Bronchial epithelial cell (primary cell): ENCODE results near the gene UPB1. TPM values are rescaled to one million over a fixed set of nuclear protein-coding genes. Genes with fewer than 3 reads are reported as not detected.

Experiments used
- DNase-seq: peaks from one replicate; pipeline ENCODE4 v3.0.0-alpha.2; 2010; ENCODE audit warnings: low read depth
- FAIRE-seq: peaks from 2 replicates; lab custom pipeline; 2011; peaks lifted over from hg19 to GRCh38; lab: Jason Lieb, UNC
- H3K27me3 ChIP-seq: 2 replicates; pipeline ENCODE4 v1.5.1; 2011; ENCODE audit warnings: low read length; ENCODE audit not compliant: control insufficient read depth, insufficient read depth
- H3K36me3 ChIP-seq: 2 replicates; pipeline ENCODE4 v1.5.1; 2011; ENCODE audit warnings: low read length; ENCODE audit not compliant: control insufficient read depth, insufficient read depth
- H3K4me3 ChIP-seq: 2 replicates; pipeline ENCODE4 v1.5.1; 2011; ENCODE audit warnings: mild to moderate bottlenecking, low read depth, low read length, control low read depth
- total RNA-seq: library from RNA; depleted of rRNA; stranded (reverse); fragments of >200 nt; gene quantifications from 2 replicates; pipeline ENCODE4 v1.2.1, GENCODE V29; 2014
- TF ChIP-seq, protein P1 (sequence below): IDR thresholded peaks from 2 replicates; pipeline ENCODE4 v1.5.1; 2011; ENCODE audit warnings: mild to moderate bottlenecking, moderate library complexity, low read length, control low read depth, inconsistent platforms; ENCODE audit not compliant: insufficient read depth, severe bottlenecking

The UPB1 gene
- total RNA-seq, 1 donor from 2014 or later: not detected

DNA sequence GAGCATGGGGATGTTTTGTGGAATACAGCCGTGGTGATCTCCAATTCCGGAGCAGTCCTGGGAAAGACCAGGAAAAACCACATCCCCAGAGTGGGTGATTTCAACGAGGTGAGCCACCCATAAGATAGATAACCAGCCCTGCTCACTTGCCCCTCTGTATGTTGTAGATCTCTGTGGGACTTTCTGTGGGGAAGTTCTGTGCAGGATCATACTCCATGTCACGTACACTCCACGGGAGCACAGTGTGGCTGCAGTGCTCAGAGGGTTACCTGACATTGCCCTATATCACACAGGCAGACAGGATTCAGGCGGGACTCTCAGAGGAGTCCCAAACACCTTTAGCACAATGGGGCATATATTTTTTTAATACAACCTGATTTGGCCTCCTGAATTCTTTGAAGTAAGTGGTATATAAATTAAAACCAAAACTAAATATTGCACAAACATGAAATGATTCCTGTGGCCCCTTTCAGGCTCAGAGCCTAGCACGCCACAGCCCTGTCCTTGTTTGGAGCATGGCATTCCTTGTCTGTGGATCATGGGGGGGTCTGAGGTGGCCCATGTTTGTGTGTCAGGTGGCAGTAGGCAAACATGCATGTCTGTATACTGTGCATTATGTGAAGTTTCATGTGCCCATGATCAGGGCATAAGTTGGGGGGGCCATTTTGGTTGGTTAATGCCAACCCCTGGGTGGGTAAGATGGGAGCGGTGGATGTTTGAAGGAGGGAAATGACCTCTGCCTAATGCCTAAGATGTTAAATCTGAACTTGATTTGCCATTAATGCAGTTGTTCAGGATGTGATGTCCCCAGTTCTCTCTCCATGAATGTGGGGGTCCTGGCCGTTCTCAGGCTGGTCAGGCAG is 18.5 kb downstream of the UPB1 start:
- FAIRE-seq (peak; percentile 40), DNase-seq (no peak)
- Histone ChIP-seq H3K4me3 (no peak overlapping the region), H3K27me3 (peaks cover 11% of the 10 kb centered on the region), H3K36me3 (no peaks in the 10 kb centered on the region)
- TF ChIP-seq, protein P1, sequence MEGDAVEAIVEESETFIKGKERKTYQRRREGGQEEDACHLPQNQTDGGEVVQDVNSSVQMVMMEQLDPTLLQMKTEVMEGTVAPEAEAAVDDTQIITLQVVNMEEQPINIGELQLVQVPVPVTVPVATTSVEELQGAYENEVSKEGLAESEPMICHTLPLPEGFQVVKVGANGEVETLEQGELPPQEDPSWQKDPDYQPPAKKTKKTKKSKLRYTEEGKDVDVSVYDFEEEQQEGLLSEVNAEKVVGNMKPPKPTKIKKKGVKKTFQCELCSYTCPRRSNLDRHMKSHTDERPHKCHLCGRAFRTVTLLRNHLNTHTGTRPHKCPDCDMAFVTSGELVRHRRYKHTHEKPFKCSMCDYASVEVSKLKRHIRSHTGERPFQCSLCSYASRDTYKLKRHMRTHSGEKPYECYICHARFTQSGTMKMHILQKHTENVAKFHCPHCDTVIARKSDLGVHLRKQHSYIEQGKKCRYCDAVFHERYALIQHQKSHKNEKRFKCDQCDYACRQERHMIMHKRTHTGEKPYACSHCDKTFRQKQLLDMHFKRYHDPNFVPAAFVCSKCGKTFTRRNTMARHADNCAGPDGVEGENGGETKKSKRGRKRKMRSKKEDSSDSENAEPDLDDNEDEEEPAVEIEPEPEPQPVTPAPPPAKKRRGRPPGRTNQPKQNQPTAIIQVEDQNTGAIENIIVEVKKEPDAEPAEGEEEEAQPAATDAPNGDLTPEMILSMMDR: no peak

- FAIRE-seq (no peak), DNase-seq (no peak)
- no peak overlapping the region for H3K4me3 ChIP-seq
- H3K36me3 ChIP-seq: no peaks in the 10 kb centered on the region
- TF ChIP-seq, protein P1: no peak
- H3K27me3 ChIP-seq: peaks cover 11% of the 10 kb centered on the region
Observed at GRCh38 chr22:24514241-24515026, 19.3 kb downstream of the UPB1 start.

DNA sequence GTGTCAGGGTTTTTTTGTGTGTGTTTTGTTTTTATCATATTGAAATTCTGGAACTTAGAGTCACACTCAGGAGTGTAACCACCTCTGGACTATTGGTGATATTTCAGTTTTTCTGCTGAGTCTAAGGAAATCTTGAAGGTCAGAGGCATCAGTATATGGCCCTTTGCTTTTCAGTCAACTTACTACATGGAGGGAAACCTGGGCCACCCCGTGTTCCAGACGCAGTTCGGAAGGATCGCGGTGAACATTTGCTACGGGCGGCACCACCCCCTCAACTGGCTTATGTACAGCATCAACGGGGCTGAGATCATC is 19.9 kb downstream of the UPB1 start:
- no peak for FAIRE-seq
- no peaks in the 10 kb centered on the region for H3K36me3 ChIP-seq
- DNase-seq: no peak
- no peak overlapping the region for H3K4me3 ChIP-seq
- TF ChIP-seq, protein P1: no peak
- peaks cover 11% of the 10 kb centered on the region for H3K27me3 ChIP-seq

DNA sequence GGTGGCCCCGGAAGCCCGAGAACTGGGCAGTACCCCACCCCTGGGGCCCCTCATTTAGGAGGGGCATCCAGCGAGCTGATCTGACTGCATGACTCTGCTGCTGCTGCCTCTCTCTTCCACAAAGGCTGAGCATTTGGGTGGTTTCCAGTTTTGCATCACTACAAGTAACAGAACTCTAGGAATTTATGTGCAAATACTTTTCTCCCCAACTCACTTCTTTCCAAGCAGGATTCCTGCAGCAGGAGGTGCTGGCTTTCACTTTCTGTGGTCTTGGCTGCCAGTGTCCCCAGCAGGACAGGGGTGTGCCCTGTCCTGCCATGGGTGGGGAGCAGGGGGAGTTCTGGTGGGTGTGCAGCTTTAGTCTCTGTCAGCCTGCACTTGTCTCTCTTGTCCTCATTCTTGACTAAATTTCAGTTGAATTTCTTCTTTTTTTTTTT is 21.2 kb downstream of the UPB1 start:
- no peaks in the 10 kb centered on the region for H3K36me3 ChIP-seq
- no peak overlapping the region for H3K4me3 ChIP-seq
- peak; percentile 52 for DNase-seq
- FAIRE-seq: no peak
- TF ChIP-seq, protein P1: no peak
- peaks cover 11% of the 10 kb centered on the region for H3K27me3 ChIP-seq

DNA sequence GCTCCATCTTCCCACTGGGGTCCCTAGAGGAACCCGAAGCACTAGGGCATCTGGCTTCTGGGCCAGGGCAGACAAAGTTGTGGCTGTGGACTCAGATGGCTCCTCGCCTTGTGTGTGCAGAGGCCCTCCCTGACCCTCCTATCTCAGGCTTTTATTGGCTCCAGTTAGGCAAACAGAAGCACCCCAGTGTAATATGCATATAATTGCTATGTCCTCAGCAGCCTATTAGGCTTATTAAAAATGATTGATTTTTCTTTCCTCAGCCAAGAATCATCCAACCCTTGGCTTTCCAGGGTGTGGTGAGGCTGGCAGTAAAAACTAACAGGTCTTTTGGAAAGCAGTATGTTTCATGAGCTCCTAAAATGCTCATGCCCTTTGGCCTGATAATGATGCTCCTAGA is 22.3 kb downstream of the UPB1 start:
- FAIRE-seq: no peak
- Histone ChIP-seq H3K4me3 (no peak overlapping the region), H3K27me3 (peaks cover 9% of the 10 kb centered on the region), H3K36me3 (no peaks in the 10 kb centered on the region)
- DNase-seq: no peak
- TF ChIP-seq, protein P1: no peak
